Ectodermal cell (in vitro differentiated cells): ENCODE data around the gene PCDH12.

Source experiments
- H3K27ac ChIP-seq: 2 replicates; pipeline ENCODE4 v1.7.0; 2013; ENCODE audit warnings: mild to moderate bottlenecking, low read depth, low read length; ENCODE audit not compliant: insufficient read depth, poor library complexity, severe bottlenecking
- H3K27me3 ChIP-seq: 2 replicates; pipeline ENCODE4 v1.7.0; 2013; ENCODE audit warnings: mild to moderate bottlenecking, low read length; ENCODE audit not compliant: insufficient read depth, control insufficient read depth, poor library complexity, severe bottlenecking
- H3K36me3 ChIP-seq: one replicate; pipeline ENCODE4 v1.7.0; 2013; ENCODE audit warnings: low read length; ENCODE audit not compliant: control insufficient read depth, insufficient read depth
- H3K4me1 ChIP-seq: one replicate; pipeline ENCODE4 v1.7.0; 2013; ENCODE audit warnings: low read length; ENCODE audit not compliant: control insufficient read depth, insufficient read depth
- H3K4me3 ChIP-seq: 2 replicates; pipeline ENCODE4 v1.7.0; 2013; ENCODE audit warnings: low read depth, low read length, control low read depth; ENCODE audit not compliant: insufficient read depth
- H3K9me3 ChIP-seq: 2 replicates; pipeline ENCODE4 v1.7.0; 2013; ENCODE audit warnings: mild to moderate bottlenecking, low read length, moderate library complexity; ENCODE audit not compliant: control insufficient read depth
- WGBS, 2 experiments: methylation state at CpG; one replicate each; pipeline ENCODE4 v1.1.7; 2013; ENCODE audit warnings: missing lambda C conversion rate in 2 of 2; 5-methylcytosine and 5-hydroxymethylcytosine counted together

PCDH12 gene

GRCh38 chr5:141897425-141897824, 60.6 kb downstream of the PCDH12 start:
- H3K9me3 ChIP-seq: no peaks in the 10 kb centered on the region
- no peak overlapping the region for H3K4me3 ChIP-seq
- no peaks in the 10 kb centered on the region for H3K27me3 ChIP-seq
- H3K36me3 ChIP-seq: no peaks in the 10 kb centered on the region
- 89 to 94% methylated on average over 4 of the region's 4 CpGs for WGBS, 2 experiments
- no peaks in the 10 kb centered on the region for H3K4me1 ChIP-seq
- no peak overlapping the region for H3K27ac ChIP-seq
